Activated CD8-positive, alpha-beta T cell treated with anti-CD3 and anti-CD28 coated beads, Interleukin-2, amount 10 ng/mL, durations not matched to agents 7 days and 5 days (primary cell): ENCODE results near the gene LRFN3. TPM values are rescaled to one million over a fixed set of nuclear protein-coding genes. Genes with fewer than 3 reads are reported as not detected.
"Not testable (repeated sequence)": the region's sequence is repeated elsewhere in the genome, so short reads cannot be mapped to it uniquely, and the experiment has no call there.

Source experiments
- ATAC-seq: fragments of 150-1000 bp; cut with Tn5 transposase; one replicate; pipeline ENCODE4 v1.10.0; 2021; ENCODE audit warnings: moderate library complexity
- CTCF ChIA-PET: fragments of 350-600 bp; sonication (Branson Sonifier 250); formaldehyde crosslinking; loops from one replicate; lab custom pipeline; 2021; ENCODE audit warnings: antibody characterized with exemption; lab: Charles Lee
- POLR2A ChIA-PET: fragments of 350-600 bp; sonication (Branson Sonifier 250); formaldehyde crosslinking; loops from one replicate; lab custom pipeline; 2021; ENCODE audit warnings: antibody characterized with exemption; lab: Charles Lee
- DNase-seq: peaks from one replicate; pipeline ENCODE4 v3.0.0-alpha.2; 2020
- H3K27ac Mint-ChIP-seq: one replicate; pipeline ENCODE4 v1.8.0; 2021; ENCODE audit warnings: mild to moderate bottlenecking, mixed read lengths
- H3K27me3 Mint-ChIP-seq: one replicate; pipeline ENCODE4 v1.8.0; 2021; ENCODE audit warnings: low read depth, mixed read lengths
- H3K36me3 Mint-ChIP-seq: one replicate; pipeline ENCODE4 v1.8.0; 2021; ENCODE audit warnings: low read depth, mixed read lengths
- H3K4me1 Mint-ChIP-seq: one replicate; pipeline ENCODE4 v1.8.0; 2021; ENCODE audit warnings: low read depth, mixed read lengths
- H3K4me3 Mint-ChIP-seq: one replicate; pipeline ENCODE4 v1.8.0; 2021; ENCODE audit warnings: mild to moderate bottlenecking, mixed read lengths
- H3K9me3 Mint-ChIP-seq: one replicate; pipeline ENCODE4 v1.8.0; 2022; ENCODE audit warnings: mixed read lengths; ENCODE audit not compliant: insufficient read depth
- total RNA-seq, 2 experiments: library from RNA; stranded (reverse); gene quantifications; one replicate each; pipeline ENCODE4 v1.2.3, GENCODE V29; 2021

Gene LRFN3
- total RNA-seq, 2 experiments from 2014 or later: 9.8 to 10.3 TPM

- H3K4me1 Mint-ChIP-seq: no peaks in the 10 kb centered on the region
- no peaks in the 10 kb centered on the region for H3K36me3 Mint-ChIP-seq
- peaks cover 7% of the 10 kb centered on the region for H3K27me3 Mint-ChIP-seq
- ChIA-PET POLR2A (no interaction called here), CTCF (no interaction called here)
- no peak overlapping the region for H3K27ac Mint-ChIP-seq
- no peaks in the 10 kb centered on the region for H3K9me3 Mint-ChIP-seq
- ATAC-seq (no peak), DNase-seq (no peak)
- no peak overlapping the region for H3K4me3 Mint-ChIP-seq
These were observed 42.7 kb downstream of the LRFN3 start for GRCh38 chr19:35978832-35979365.

- H3K27me3 Mint-ChIP-seq: peaks cover 24% of the 10 kb centered on the region
- H3K4me3 Mint-ChIP-seq, DNase-seq, H3K36me3 Mint-ChIP-seq, H3K27ac Mint-ChIP-seq, ATAC-seq, H3K9me3 Mint-ChIP-seq, POLR2A ChIA-PET, CTCF ChIA-PET, H3K4me1 Mint-ChIP-seq: not testable (repeated sequence)
These were observed 44.8 kb downstream of the LRFN3 start for GRCh38 chr19:35980997-35981396.

GRCh38 chr19:35983177-35983576, 47.0 kb downstream of the LRFN3 start:
- ATAC-seq: no peak
- H3K9me3 Mint-ChIP-seq: no peaks in the 10 kb centered on the region
- peaks cover 3% of the 10 kb centered on the region for H3K4me1 Mint-ChIP-seq
- peaks cover 39% of the 10 kb centered on the region for H3K27me3 Mint-ChIP-seq
- no peaks in the 10 kb centered on the region for H3K36me3 Mint-ChIP-seq
- H3K4me3 Mint-ChIP-seq: no peak overlapping the region
- peak overlapping the region; percentile 6 for H3K27ac Mint-ChIP-seq
- ChIA-PET POLR2A (no interaction called here), CTCF (interaction anchor here (1.3 kb wide), 1 partner anchor 25 kb away, joined by 3 read pairs; no protein-coding TSS in a partner anchor)
- no peak for DNase-seq

DNA sequence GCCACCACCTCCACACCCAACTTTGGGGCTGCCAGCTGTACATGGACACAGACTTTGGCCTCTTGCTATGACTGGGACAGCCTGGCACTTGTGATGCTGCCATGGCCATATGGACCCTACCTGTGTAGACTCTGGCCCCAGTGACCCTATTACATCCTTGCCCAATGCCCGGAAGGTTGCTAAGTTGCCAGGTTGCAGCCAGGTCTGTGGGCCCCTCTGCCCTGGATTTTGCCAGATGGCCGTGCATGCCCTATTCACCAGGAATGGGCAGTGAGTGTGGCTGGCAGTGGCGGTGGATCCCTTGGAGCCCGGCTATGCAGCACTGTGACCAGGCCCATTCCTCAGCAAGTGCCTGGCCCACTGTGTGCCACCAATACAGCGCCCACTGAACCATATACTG, 49.9 kb downstream of the LRFN3 start:
- ATAC-seq: no peak
- POLR2A ChIA-PET: no interaction called here
- H3K36me3 Mint-ChIP-seq: no peaks in the 10 kb centered on the region

GRCh38 chr19:35986664-35987570, 50.7 kb downstream of the LRFN3 start:
- POLR2A ChIA-PET: no interaction called here
- no peak overlapping the region for H3K27ac Mint-ChIP-seq
- CTCF ChIA-PET: no interaction called here
- H3K9me3 Mint-ChIP-seq: no peaks in the 10 kb centered on the region
- peak; percentile 75 for ATAC-seq
- no peak for DNase-seq
- peaks cover 43% of the 10 kb centered on the region for H3K27me3 Mint-ChIP-seq
- no peaks in the 10 kb centered on the region for H3K36me3 Mint-ChIP-seq
- peak overlapping the region; percentile 43 for H3K4me3 Mint-ChIP-seq
- H3K4me1 Mint-ChIP-seq: peaks cover 3% of the 10 kb centered on the region

More for the DNA sequence above, 49.9 kb downstream of the LRFN3 start:
- no peak for DNase-seq
- Mint-ChIP-seq H3K27me3 (peaks cover 43% of the 10 kb centered on the region), H3K27ac (no peak overlapping the region), H3K4me3 (no peak overlapping the region), H3K4me1 (peaks cover 3% of the 10 kb centered on the region), H3K9me3 (no peaks in the 10 kb centered on the region)
- CTCF ChIA-PET: no interaction called here

DNA sequence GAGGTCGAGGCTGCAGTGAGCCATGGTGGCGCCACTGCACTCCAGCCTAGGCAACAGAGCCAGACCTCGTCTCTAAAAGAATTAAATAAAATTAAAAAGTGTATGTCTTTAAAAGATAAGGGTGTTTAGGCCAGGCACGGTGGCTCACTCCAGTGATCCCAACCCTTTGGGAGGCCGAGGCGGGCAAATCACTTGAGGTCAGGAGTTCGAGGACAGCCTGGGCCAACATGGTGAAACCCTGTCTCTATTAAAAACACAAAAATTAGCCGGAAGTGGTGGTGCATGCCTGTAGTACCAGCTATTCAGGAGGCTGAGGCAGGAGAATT, 51.4 kb downstream of the LRFN3 start:
- CTCF ChIA-PET: interaction anchor here (0.8 kb wide), 1 partner anchor 29 kb away, joined by 3 read pairs; no protein-coding TSS in a partner anchor

DNA sequence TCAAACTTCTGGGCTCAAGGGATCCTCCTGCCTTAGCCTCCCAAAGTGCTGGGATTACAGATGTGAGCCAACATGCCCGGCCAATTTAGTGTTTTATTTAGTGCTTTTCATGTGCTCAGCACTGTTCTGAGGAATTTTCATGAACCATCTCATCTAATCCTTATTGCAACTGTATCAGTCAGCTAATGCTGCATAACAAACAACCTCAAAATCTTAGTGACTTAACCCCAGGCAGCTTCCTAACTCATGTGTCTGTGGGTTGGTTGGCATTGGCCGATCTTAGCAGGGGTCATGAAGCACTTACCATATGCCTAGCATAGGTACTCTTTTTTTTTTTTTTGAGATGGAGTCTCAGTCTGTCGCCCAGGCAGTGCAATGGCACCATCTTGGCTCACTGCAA, 52.6 kb downstream of the LRFN3 start:
- CTCF ChIA-PET: no interaction called here
- Mint-ChIP-seq H3K36me3 (no peaks in the 10 kb centered on the region), H3K27me3 (peaks cover 42% of the 10 kb centered on the region), H3K9me3 (no peaks in the 10 kb centered on the region), H3K4me3 (no peak overlapping the region), H3K4me1 (peaks cover 3% of the 10 kb centered on the region), H3K27ac (no peak overlapping the region)
- ATAC-seq: no peak
- DNase-seq: no peak
- POLR2A ChIA-PET: no interaction called here

More for the DNA sequence above, 51.4 kb downstream of the LRFN3 start:
- Mint-ChIP-seq H3K27ac (no peak overlapping the region), H3K36me3 (no peaks in the 10 kb centered on the region), H3K27me3 (peaks cover 43% of the 10 kb centered on the region), H3K4me1 (peaks cover 3% of the 10 kb centered on the region), H3K9me3 (no peaks in the 10 kb centered on the region), H3K4me3 (no peak overlapping the region)
- ATAC-seq (no peak), DNase-seq (no peak)
- POLR2A ChIA-PET: no interaction called here

DNA sequence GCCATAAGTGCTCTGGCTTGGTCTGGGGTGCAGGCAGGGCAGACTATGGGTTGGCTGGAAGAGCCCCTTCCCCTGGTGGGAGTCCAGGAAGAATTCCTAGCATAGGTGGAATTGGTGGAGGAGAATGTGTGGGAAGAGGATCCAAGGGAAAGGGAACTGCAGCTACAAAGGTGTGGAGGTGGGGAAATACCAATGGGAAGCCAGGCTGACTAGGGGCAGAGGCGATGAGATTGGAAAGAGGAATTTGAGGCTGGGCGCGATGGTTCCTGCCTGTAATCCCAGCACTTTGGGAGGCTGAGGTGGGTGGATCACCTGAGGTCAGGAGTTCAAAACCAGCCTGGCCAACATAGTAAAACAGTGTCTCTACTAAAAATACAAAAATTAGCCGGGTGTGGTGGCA, 54.0 kb downstream of the LRFN3 start:
- no peak for ATAC-seq
- Mint-ChIP-seq H3K27me3 (peaks cover 33% of the 10 kb centered on the region), H3K4me3 (no peak overlapping the region), H3K27ac (no peak overlapping the region), H3K36me3 (no peaks in the 10 kb centered on the region), H3K9me3 (no peaks in the 10 kb centered on the region), H3K4me1 (peaks cover 11% of the 10 kb centered on the region)
- ChIA-PET CTCF (no interaction called here), POLR2A (no interaction called here)
- DNase-seq: no peak

DNA sequence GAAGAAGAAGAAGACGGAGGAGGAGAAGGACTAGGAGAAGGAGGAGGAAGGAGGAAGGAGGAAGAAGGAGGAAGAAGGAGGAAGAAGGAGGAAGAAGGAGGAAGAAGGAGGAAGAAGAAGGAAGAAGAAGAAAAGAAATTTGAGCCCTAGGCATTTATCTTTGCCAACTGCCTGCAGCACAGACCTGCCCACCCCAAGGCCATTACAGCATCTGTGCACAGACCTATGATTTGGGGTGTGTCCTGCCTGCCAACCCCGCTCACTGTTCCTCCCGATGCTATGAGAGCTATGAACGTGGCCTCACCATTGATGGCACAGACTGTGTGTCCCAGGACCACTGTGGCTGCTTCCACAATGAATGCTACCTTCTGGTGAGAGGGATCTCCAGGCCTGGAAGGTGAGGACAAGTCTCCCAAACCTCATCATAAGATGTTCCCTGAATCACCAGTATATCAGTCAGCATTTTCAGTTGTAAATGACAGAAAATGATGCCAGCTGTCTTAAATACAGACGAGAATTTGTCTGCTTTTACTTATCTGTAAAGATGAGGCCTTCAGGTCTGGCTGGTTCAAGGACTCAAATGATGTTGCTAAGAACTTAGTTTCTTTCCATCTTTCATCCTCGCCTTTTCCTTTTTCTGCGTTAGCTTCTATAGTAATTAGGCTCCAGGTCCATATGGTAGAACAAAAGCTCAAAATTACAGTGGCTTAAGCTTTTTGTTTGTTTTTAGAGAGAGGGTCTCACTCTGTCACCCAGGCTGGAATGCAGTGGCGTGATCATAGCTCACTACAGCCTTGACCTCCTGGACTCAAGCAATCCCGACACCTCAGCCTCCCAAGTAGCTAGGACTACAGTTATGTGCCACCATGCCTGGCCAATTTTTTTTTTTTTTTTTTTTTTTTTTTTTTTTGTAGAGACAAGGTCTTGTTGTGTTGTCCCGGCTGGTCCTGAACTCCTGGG, 54.9 kb downstream of the LRFN3 start:
- H3K4me3 Mint-ChIP-seq: no peak overlapping the region
- peaks cover 16% of the 10 kb centered on the region for H3K4me1 Mint-ChIP-seq
- no peaks in the 10 kb centered on the region for H3K9me3 Mint-ChIP-seq
- ATAC-seq (no peak), DNase-seq (no peak)
- H3K27ac Mint-ChIP-seq: no peak overlapping the region
- H3K27me3 Mint-ChIP-seq: peaks cover 24% of the 10 kb centered on the region
- CTCF ChIA-PET: interaction anchor here (0.7 to 1.4 kb wide), 4 partner anchors 32 to 63 kb away, joined by 3 to 4 read pairs (median 4); partner anchors contain the start of gene THAP8
- POLR2A ChIA-PET: no interaction called here
- peaks cover 2% of the 10 kb centered on the region for H3K36me3 Mint-ChIP-seq

DNA sequence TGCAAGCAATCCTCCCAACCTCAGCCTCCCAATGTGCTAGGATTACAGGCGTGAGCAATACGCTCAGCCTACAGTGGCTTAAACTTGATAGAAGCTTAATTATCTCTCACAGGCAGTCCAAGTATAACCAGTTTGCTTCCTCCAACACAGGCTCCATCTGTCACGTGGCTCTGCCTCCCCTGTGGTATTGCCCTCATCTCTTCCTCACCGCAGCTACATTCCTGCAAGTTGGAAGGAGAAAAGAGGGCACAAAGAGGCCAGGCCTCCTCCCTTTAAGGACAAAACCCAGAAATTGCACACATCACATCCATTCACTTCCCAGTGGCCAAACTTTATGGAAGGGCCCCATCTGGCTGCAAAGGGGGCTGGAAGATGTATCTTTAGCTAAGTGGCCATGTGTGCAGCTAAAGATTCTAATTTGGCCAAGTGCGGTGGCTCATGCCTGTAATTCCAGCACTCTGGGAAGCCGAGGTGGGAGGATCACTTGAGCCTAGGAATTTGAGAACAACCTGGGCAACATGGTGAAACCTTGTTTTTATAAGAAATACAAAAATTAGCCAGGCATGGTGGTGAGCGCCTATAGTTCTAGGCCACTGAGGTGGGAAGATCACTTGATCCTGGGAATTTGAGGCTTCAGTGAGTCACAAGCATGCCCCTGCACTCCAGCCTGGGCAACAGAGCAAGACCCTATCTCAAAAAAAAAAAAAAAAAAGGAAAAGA, 55.7 kb downstream of the LRFN3 start:
- ChIA-PET CTCF (interaction anchor here (0.7 to 1.9 kb wide), 5 partner anchors 33 to 62 kb away, joined by 3 to 4 read pairs (median 4); partner anchors contain the start of gene THAP8), POLR2A (no interaction called here)
- H3K4me3 Mint-ChIP-seq: no peak overlapping the region

More for the DNA sequence above, 55.7 kb downstream of the LRFN3 start:
- ATAC-seq (no peak), DNase-seq (no peak)
- no peaks in the 10 kb centered on the region for H3K9me3 Mint-ChIP-seq
- H3K27ac Mint-ChIP-seq: no peak overlapping the region
- H3K4me1 Mint-ChIP-seq: peaks cover 22% of the 10 kb centered on the region
- H3K36me3 Mint-ChIP-seq: peaks cover 9% of the 10 kb centered on the region
- peaks cover 16% of the 10 kb centered on the region for H3K27me3 Mint-ChIP-seq
